Measurements from ENCODE around the gene ARNT2. TPM values are rescaled to one million over a fixed set of nuclear protein-coding genes. Genes with fewer than 3 reads are reported as not detected.

ARNT2 gene
- total and polyA plus RNA-seq, 2 experiments from 2014 or later: 4.6 to 11.6 TPM

DNA sequence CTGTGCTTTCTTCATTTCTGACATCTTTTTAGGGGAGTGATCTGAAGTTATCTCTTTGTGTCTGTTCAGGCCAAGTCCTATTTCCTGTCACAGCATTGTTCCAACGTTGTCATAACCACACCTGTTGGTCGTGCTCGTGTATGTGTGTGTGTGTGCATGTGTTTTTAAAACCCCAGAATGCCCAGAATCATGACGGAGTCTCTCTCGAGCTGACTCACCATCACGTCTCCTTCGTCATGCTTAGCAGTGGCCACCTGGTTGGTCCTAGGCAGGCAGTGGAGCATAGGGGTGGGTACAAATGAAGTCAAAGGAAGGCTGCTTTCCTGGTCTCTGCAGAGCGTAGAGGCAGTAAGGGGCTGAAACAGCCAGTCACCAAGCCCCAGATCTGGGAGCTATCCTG is 164.1 kb downstream of the ARNT2 start:
- H3K36me3 Mint-ChIP-seq (ENCODE audit: low read depth): peaks cover 9% of the 10 kb centered on the region; the same call in 2 of the 3 replicates
- no peak; the same call in 2 of the 3 replicates for ATAC-seq
- H3K79me2 ChIP-seq (replicated peaks; ENCODE audit: insufficient read depth): no peaks in the 10 kb centered on the region
- no peak for TF ChIP-seq CREB1 (CRISPR knock-in tag; IDR thresholded peaks at IDR 0.05; ENCODE audit: low read depth)
- TF ChIP-seq, protein P1, sequence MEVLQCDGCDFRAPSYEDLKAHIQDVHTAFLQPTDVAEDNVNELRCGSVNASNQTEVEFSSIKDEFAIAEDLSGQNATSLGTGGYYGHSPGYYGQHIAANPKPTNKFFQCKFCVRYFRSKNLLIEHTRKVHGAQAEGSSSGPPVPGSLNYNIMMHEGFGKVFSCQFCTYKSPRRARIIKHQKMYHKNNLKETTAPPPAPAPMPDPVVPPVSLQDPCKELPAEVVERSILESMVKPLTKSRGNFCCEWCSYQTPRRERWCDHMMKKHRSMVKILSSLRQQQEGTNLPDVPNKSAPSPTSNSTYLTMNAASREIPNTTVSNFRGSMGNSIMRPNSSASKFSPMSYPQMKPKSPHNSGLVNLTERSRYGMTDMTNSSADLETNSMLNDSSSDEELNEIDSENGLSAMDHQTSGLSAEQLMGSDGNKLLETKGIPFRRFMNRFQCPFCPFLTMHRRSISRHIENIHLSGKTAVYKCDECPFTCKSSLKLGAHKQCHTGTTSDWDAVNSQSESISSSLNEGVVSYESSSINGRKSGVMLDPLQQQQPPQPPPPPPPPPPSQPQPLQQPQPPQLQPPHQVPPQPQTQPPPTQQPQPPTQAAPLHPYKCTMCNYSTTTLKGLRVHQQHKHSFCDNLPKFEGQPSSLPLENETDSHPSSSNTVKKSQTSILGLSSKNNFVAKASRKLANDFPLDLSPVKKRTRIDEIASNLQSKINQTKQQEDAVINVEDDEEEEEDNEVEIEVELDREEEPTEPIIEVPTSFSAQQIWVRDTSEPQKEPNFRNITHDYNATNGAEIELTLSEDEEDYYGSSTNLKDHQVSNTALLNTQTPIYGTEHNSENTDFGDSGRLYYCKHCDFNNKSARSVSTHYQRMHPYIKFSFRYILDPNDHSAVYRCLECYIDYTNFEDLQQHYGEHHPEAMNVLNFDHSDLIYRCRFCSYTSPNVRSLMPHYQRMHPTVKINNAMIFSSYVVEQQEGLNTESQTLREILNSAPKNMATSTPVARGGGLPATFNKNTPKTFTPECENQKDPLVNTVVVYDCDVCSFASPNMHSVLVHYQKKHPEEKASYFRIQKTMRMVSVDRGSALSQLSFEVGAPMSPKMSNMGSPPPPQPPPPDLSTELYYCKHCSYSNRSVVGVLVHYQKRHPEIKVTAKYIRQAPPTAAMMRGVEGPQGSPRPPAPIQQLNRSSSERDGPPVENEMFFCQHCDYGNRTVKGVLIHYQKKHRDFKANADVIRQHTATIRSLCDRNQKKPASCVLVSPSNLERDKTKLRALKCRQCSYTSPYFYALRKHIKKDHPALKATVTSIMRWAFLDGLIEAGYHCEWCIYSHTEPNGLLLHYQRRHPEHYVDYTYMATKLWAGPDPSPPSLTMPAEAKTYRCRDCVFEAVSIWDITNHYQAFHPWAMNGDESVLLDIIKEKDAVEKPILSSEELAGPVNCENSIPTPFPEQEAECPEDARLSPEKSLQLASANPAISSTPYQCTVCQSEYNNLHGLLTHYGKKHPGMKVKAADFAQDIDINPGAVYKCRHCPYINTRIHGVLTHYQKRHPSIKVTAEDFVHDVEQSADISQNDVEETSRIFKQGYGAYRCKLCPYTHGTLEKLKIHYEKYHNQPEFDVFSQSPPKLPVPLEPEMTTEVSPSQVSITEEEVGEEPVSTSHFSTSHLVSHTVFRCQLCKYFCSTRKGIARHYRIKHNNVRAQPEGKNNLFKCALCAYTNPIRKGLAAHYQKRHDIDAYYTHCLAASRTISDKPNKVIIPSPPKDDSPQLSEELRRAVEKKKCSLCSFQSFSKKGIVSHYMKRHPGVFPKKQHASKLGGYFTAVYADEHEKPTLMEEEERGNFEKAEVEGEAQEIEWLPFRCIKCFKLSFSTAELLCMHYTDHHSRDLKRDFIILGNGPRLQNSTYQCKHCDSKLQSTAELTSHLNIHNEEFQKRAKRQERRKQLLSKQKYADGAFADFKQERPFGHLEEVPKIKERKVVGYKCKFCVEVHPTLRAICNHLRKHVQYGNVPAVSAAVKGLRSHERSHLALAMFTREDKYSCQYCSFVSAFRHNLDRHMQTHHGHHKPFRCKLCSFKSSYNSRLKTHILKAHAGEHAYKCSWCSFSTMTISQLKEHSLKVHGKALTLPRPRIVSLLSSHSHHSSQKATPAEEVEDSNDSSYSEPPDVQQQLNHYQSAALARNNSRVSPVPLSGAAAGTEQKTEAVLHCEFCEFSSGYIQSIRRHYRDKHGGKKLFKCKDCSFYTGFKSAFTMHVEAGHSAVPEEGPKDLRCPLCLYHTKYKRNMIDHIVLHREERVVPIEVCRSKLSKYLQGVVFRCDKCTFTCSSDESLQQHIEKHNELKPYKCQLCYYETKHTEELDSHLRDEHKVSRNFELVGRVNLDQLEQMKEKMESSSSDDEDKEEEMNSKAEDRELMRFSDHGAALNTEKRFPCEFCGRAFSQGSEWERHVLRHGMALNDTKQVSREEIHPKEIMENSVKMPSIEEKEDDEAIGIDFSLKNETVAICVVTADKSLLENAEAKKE (CRISPR knock-in tag; IDR thresholded peaks at IDR 0.05): no peak
- TF ChIP-seq, protein P2, sequence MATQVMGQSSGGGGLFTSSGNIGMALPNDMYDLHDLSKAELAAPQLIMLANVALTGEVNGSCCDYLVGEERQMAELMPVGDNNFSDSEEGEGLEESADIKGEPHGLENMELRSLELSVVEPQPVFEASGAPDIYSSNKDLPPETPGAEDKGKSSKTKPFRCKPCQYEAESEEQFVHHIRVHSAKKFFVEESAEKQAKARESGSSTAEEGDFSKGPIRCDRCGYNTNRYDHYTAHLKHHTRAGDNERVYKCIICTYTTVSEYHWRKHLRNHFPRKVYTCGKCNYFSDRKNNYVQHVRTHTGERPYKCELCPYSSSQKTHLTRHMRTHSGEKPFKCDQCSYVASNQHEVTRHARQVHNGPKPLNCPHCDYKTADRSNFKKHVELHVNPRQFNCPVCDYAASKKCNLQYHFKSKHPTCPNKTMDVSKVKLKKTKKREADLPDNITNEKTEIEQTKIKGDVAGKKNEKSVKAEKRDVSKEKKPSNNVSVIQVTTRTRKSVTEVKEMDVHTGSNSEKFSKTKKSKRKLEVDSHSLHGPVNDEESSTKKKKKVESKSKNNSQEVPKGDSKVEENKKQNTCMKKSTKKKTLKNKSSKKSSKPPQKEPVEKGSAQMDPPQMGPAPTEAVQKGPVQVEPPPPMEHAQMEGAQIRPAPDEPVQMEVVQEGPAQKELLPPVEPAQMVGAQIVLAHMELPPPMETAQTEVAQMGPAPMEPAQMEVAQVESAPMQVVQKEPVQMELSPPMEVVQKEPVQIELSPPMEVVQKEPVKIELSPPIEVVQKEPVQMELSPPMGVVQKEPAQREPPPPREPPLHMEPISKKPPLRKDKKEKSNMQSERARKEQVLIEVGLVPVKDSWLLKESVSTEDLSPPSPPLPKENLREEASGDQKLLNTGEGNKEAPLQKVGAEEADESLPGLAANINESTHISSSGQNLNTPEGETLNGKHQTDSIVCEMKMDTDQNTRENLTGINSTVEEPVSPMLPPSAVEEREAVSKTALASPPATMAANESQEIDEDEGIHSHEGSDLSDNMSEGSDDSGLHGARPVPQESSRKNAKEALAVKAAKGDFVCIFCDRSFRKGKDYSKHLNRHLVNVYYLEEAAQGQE (IDR thresholded peaks at IDR 0.05; ENCODE audit: unreplicated experiment): no peak
- no peak for TF ChIP-seq JUNB (IDR thresholded peaks at IDR 0.05; ENCODE audit: unreplicated experiment)
- no peak for TF ChIP-seq ZNF114 (CRISPR knock-in tag; IDR thresholded peaks at IDR 0.05)
- no peak for TF ChIP-seq POLR2AphosphoS5 (IDR thresholded peaks at IDR 0.05; ENCODE audit: low read depth)
- TF ChIP-seq EZH2 (IDR thresholded peaks at IDR 0.05; ENCODE audit: low read depth, unreplicated experiment): no peak
- no peak for TF ChIP-seq NANOG (IDR thresholded peaks at IDR 0.05; ENCODE audit: borderline replicate concordance)
- TF ChIP-seq ETS1 (IDR thresholded peaks at IDR 0.05): no peak
- no peak for TF ChIP-seq CTCF (conservative IDR thresholded peaks at IDR 0.05; ENCODE audit: low read depth in 2 of 2)
- TF ChIP-seq STAT1 (IDR thresholded peaks at IDR 0.05; ENCODE audit: unreplicated experiment): no peak
- no peak for TF ChIP-seq ZNF331 (CRISPR knock-in tag; IDR thresholded peaks at IDR 0.05; ENCODE audit: low read depth)
- TF ChIP-seq EZH2phosphoT487 (IDR thresholded peaks at IDR 0.05; ENCODE audit: unreplicated experiment): no peak
- H3K4me1 ChIP-seq (ENCODE audit: insufficient read depth): peaks cover 6% of the 10 kb centered on the region
- H3K27me3 Mint-ChIP-seq (ENCODE audit: insufficient read depth, low read depth, poor library complexity): peaks cover 10% of the 10 kb centered on the region
- no peaks in the 10 kb centered on the region for H3K36me3 ChIP-seq (ENCODE audit: insufficient read depth)
- H3K4me3 ChIP-seq: no peak overlapping the region
- no peaks in the 10 kb centered on the region for H3F3A ChIP-seq (replicated peaks; ENCODE audit: low read depth)
- no peak overlapping the region for H3K27ac ChIP-seq (ENCODE audit: low read depth)
- H3K27ac Mint-ChIP-seq: no peak overlapping the region
- no peaks in the 10 kb centered on the region for H3K27me3 ChIP-seq (ENCODE audit: insufficient read depth)
- H3K4me3 Mint-ChIP-seq: no peak overlapping the region
- peaks cover 22% of the 10 kb centered on the region for H3K4me1 Mint-ChIP-seq
- peak overlapping the region; percentile 52; the same call in 1 of the 2 replicates for H3K4me2 ChIP-seq
- H4K20me1 ChIP-seq (replicated peaks; ENCODE audit: insufficient read depth): no peaks in the 10 kb centered on the region
- H2AFZ ChIP-seq: no peak overlapping the region
- H3K9me2 ChIP-seq (ENCODE audit: insufficient read depth): no peaks in the 10 kb centered on the region
- H3K9me3 Mint-ChIP-seq: no peaks in the 10 kb centered on the region
- DNase-seq (ENCODE audit: low spot score): no peak
